ENCODE data around the gene ATG5. TPM values are rescaled to one million over a fixed set of nuclear protein-coding genes. Genes with fewer than 3 reads are reported as not detected.

ATG5 gene
- total RNA-seq, 2 experiments from 2014 or later, result 31.2 to 32.4 TPM

DNA sequence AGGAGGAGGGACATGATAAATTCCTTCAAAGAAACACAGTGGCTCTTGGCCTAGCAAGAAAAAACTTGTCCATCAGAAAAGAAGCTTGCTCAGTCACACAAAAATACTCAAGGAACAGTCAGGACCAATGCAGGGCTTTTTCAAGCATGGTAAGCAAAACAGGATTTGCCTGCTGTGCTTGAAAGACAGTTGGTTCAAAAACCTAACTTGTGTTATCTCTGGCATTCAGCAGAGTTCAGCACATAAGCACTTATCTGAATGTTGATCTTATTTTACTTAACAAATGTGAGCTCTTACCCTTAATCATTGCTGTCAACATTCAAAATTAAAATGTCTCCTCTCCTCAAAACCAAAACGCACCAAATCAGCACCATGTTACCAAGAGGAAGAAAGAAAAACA is 38.3 kb downstream of the ATG5 start:
- Mint-ChIP-seq H3K36me3 (ENCODE audit: low read depth) (peaks cover 33% of the 10 kb centered on the region), H3K9me3 (no peaks in the 10 kb centered on the region), H3K4me3 (no peak overlapping the region), H3K4me1 (ENCODE audit: low read depth) (peaks cover 13% of the 10 kb centered on the region), H3K27ac (no peak overlapping the region), H3K27me3 (no peaks in the 10 kb centered on the region)
- no peak for ATAC-seq
- no peak for DNase-seq
- CTCF ChIA-PET, result interaction anchor here (1.3 to 1.4 kb wide), 2 partner anchors 14 to 64 kb away, joined by 3 to 4 read pairs; no protein-coding TSS in a partner anchor
- POLR2A ChIA-PET, result no interaction called here
- TF ChIP-seq, protein P1, sequence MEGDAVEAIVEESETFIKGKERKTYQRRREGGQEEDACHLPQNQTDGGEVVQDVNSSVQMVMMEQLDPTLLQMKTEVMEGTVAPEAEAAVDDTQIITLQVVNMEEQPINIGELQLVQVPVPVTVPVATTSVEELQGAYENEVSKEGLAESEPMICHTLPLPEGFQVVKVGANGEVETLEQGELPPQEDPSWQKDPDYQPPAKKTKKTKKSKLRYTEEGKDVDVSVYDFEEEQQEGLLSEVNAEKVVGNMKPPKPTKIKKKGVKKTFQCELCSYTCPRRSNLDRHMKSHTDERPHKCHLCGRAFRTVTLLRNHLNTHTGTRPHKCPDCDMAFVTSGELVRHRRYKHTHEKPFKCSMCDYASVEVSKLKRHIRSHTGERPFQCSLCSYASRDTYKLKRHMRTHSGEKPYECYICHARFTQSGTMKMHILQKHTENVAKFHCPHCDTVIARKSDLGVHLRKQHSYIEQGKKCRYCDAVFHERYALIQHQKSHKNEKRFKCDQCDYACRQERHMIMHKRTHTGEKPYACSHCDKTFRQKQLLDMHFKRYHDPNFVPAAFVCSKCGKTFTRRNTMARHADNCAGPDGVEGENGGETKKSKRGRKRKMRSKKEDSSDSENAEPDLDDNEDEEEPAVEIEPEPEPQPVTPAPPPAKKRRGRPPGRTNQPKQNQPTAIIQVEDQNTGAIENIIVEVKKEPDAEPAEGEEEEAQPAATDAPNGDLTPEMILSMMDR (IDR thresholded peaks at IDR 0.05), result no peak
- intact Hi-C loops (cut with micrococcal nuclease), result no loop called here

- peaks cover 31% of the 10 kb centered on the region for H3K36me3 Mint-ChIP-seq (ENCODE audit: low read depth)
- no peaks in the 10 kb centered on the region for H3K9me3 Mint-ChIP-seq
- no peaks in the 10 kb centered on the region for H3K27me3 Mint-ChIP-seq
- no peak for DNase-seq
- no peak for ATAC-seq
- no peak overlapping the region for H3K27ac Mint-ChIP-seq
- ChIA-PET CTCF (interaction anchor here (1.3 to 1.4 kb wide), 2 partner anchors 14 to 64 kb away, joined by 3 to 4 read pairs; no protein-coding TSS in a partner anchor), POLR2A (interaction anchor here (0.6 kb wide), 1 partner anchor 320 kb away, joined by 3 read pairs; no protein-coding TSS in a partner anchor)
- no peak overlapping the region for H3K4me3 Mint-ChIP-seq
- H3K4me1 Mint-ChIP-seq (ENCODE audit: low read depth), result peaks cover 18% of the 10 kb centered on the region
- TF ChIP-seq, protein P1 (IDR thresholded peaks at IDR 0.05), result no peak
- intact Hi-C loops (cut with micrococcal nuclease), result no loop called here
Observed at GRCh38 chr6:106286746-106287145, 38.8 kb downstream of the ATG5 start.

- CTCF ChIA-PET, result no interaction called here
- intact Hi-C loops (cut with micrococcal nuclease), result no loop called here
Observed at GRCh38 chr6:106283481-106283880, 42.1 kb downstream of the ATG5 start.

DNA sequence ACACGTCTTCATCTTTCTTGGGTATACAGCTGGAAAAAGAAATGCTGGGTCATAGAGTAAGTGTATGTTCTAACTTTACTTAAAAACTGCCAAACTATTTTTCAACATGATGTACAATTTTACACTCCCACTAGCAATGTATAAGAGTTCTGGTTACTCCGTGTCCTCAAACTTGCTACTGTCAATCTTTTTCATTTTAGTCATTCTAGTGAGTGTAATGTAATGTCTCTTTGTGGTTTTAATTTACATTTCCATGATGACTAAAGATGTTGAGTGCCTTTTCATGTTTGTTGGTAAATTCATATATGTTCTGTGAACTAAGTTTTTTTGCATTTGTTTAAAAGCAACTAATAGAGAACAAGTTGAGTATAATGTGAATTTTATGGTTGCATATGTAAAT is 43.9 kb downstream of the ATG5 start:
- ChIA-PET CTCF (no interaction called here), POLR2A (no interaction called here)
- Mint-ChIP-seq H3K4me1 (ENCODE audit: low read depth) (peaks cover 35% of the 10 kb centered on the region), H3K27ac (no peak overlapping the region), H3K36me3 (ENCODE audit: low read depth) (peaks cover 26% of the 10 kb centered on the region), H3K9me3 (no peaks in the 10 kb centered on the region), H3K4me3 (no peak overlapping the region), H3K27me3 (no peaks in the 10 kb centered on the region)
- TF ChIP-seq, protein P1 (IDR thresholded peaks at IDR 0.05), result no peak
- intact Hi-C loops (cut with micrococcal nuclease), result no loop called here
- peak; percentile 57 for ATAC-seq
- DNase-seq, result no peak

More at GRCh38 chr6:106283481-106283880, 42.1 kb downstream of the ATG5 start:
- no peak for DNase-seq
- H3K27ac Mint-ChIP-seq, result no peak overlapping the region
- peaks cover 36% of the 10 kb centered on the region for H3K4me1 Mint-ChIP-seq (ENCODE audit: low read depth)
- TF ChIP-seq, protein P1 (IDR thresholded peaks at IDR 0.05), result no peak
- no peak for ATAC-seq
- no peaks in the 10 kb centered on the region for H3K9me3 Mint-ChIP-seq
- no peak overlapping the region for H3K4me3 Mint-ChIP-seq
- no peaks in the 10 kb centered on the region for H3K27me3 Mint-ChIP-seq
- POLR2A ChIA-PET, result no interaction called here
- H3K36me3 Mint-ChIP-seq (ENCODE audit: low read depth), result peaks cover 22% of the 10 kb centered on the region

GRCh38 chr6:106281088-106281487 is 44.5 kb downstream of the ATG5 start:
- CTCF ChIA-PET, result interaction anchor here (2.1 kb wide), 1 partner anchor 15 kb away, joined by 5 read pairs; no protein-coding TSS in a partner anchor
- POLR2A ChIA-PET, result no interaction called here
- Mint-ChIP-seq H3K36me3 (ENCODE audit: low read depth) (peaks cover 30% of the 10 kb centered on the region), H3K4me1 (ENCODE audit: low read depth) (peaks cover 39% of the 10 kb centered on the region), H3K4me3 (no peak overlapping the region), H3K27ac (no peak overlapping the region), H3K27me3 (no peaks in the 10 kb centered on the region), H3K9me3 (no peaks in the 10 kb centered on the region)
- DNase-seq, result no peak
- ATAC-seq, result no peak
- TF ChIP-seq, protein P1 (IDR thresholded peaks at IDR 0.05), result no peak
- intact Hi-C loops (cut with micrococcal nuclease), result no loop called here

Data from activated CD8-positive, alpha-beta T cell treated with anti-CD3 and anti-CD28 coated beads for 36 hours (primary cell).